Uterus (tissue), 2 donors: ENCODE results near the gene CEBPE.

Experiments
- POLR2A ChIP-seq, 2 donors: fragments of 450-650 bp; IDR thresholded peaks; one replicate each; pipeline ENCODE4 v1.6.1; 2016; ENCODE audit warnings: antibody characterized with exemption in 2 of 2, mild to moderate bottlenecking in 1 of 2, moderate library complexity in 1 of 2
- TF ChIP-seq, protein P1 (sequence below), 4 experiments: fragments of 200-600 bp in 2 of 4; fragments of 450-650 bp in 2 of 4; sonication (generic) in 2 of 4; IDR thresholded peaks; one replicate each; pipeline ENCODE4 v1.5.1; 2016 to 2019; ENCODE audit warnings: antibody characterized with exemption in 4 of 4, mild to moderate bottlenecking in 2 of 4, moderate library complexity in 1 of 4

DNA sequence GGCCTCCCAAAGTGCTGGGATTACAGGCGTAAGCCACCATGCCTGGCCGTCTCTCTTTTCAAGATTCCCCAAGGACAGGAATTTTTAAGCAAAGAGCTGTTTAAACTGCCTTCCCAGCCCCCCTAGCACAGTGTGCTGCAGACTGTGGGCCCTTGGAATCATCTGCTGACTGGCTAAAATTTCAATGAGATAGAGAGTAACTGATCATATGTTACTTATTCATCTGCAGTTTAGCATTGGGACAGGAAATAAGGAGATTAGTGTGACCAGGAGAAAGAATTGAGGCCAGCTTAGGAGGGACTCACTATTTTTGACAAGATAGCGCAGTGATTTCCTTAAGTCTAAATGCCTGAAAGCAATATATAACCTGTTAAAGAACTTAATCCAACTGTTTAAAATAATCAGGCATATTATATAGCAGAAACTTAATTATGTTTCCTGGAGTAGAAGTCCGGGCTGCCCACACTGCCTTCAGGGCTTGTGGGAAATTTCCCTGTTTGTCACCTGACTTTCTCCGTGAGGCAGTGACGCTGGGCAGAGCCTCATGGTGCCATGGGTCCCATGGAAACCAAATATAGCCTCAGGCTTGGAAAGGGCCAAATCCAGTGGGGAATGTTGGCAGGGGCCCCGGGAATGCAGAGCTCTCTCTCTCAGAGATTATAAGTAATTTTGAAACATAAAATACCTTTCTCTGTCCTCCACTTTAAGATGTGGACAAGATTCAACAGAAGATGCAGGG, 22.8 kb upstream of the CEBPE start:
- TF ChIP-seq, protein P1, sequence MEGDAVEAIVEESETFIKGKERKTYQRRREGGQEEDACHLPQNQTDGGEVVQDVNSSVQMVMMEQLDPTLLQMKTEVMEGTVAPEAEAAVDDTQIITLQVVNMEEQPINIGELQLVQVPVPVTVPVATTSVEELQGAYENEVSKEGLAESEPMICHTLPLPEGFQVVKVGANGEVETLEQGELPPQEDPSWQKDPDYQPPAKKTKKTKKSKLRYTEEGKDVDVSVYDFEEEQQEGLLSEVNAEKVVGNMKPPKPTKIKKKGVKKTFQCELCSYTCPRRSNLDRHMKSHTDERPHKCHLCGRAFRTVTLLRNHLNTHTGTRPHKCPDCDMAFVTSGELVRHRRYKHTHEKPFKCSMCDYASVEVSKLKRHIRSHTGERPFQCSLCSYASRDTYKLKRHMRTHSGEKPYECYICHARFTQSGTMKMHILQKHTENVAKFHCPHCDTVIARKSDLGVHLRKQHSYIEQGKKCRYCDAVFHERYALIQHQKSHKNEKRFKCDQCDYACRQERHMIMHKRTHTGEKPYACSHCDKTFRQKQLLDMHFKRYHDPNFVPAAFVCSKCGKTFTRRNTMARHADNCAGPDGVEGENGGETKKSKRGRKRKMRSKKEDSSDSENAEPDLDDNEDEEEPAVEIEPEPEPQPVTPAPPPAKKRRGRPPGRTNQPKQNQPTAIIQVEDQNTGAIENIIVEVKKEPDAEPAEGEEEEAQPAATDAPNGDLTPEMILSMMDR (IDR thresholded peaks at IDR 0.05) = no peak
- no peak for TF ChIP-seq POLR2A (IDR thresholded peaks at IDR 0.05)
